ELF-1 (cell line): ENCODE data around the gene CPA5.
"Not testable (repeated sequence)": the region's sequence is repeated elsewhere in the genome, so short reads cannot be mapped to it uniquely, and the experiment has no call there.

Experiments
- DNase-seq: peaks from one replicate; pipeline ENCODE4 v3.0.0-alpha.2; 2016; ENCODE audit warnings: low read depth, low spot score

CPA5 gene, protein sequence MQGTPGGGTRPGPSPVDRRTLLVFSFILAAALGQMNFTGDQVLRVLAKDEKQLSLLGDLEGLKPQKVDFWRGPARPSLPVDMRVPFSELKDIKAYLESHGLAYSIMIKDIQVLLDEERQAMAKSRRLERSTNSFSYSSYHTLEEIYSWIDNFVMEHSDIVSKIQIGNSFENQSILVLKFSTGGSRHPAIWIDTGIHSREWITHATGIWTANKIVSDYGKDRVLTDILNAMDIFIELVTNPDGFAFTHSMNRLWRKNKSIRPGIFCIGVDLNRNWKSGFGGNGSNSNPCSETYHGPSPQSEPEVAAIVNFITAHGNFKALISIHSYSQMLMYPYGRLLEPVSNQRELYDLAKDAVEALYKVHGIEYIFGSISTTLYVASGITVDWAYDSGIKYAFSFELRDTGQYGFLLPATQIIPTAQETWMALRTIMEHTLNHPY

DNA sequence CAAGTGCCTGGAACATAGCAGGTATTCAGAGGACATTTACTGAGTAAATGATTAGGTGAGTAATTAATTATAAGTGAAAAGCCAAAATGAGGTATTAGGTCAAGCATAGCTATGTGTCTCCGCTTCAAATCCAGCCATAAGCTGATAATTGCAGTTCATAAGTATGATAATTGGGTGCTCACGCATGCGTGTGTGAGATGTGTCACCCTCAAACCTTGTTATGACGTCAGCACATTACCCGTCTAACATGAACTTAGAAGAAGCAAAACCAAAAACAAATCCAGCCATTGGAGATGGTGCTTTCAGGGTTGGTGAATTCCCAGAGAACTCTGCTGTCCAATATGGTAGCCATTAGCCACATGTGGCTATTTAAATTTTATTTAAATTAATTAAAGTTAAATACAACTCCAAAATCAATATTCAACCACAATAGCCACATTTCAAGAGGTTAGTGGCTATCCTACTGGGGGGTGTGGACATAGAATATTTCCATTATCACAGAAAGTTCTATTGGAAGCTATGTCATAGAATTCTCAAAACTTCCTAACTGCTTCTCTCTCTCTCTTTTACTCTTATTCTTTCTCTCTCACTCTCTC, at the start of gene CPA5:
Gene CPA5, plus strand, starts transcription at position 546 of the 596 bp plus-strand sequence. CDS start 1,670 bp downstream, outside the sequence.
- no peak for DNase-seq

DNA sequence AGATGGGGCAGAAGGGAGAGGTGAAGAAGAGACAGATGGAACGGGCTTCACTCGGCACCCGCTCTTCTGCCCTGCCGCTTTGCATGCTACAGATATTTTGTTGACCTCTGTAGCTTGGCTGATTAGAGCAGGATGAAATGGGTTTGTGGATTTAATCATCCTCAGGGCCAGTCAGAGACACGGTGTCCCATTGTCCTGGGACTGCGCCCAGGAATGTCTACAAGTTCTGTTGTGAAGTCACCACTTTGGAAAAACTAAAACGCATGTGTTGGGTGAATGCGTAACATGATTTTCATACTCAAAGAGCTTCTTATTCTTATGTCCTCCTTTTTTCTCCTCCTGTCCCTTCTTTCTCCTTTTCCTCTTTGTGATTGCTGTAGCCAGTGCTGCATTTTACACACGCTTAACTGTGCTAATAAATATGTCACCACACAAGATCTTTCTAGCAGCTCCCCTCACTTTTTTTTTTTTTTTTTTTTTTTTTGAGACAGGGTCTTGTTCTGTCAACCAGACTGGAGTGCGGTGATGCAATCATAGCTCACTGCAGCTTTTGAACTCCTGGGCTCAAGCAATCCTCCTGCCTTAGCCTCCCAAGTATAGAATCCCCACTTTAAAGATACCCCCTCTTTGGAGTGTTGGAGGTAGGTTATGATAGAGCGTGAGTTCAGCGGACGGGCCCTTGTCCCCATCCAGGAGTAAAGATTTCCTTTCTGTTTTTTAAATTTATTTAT, 48.2 kb upstream of the CPA5 start:
- no peak for DNase-seq

DNA sequence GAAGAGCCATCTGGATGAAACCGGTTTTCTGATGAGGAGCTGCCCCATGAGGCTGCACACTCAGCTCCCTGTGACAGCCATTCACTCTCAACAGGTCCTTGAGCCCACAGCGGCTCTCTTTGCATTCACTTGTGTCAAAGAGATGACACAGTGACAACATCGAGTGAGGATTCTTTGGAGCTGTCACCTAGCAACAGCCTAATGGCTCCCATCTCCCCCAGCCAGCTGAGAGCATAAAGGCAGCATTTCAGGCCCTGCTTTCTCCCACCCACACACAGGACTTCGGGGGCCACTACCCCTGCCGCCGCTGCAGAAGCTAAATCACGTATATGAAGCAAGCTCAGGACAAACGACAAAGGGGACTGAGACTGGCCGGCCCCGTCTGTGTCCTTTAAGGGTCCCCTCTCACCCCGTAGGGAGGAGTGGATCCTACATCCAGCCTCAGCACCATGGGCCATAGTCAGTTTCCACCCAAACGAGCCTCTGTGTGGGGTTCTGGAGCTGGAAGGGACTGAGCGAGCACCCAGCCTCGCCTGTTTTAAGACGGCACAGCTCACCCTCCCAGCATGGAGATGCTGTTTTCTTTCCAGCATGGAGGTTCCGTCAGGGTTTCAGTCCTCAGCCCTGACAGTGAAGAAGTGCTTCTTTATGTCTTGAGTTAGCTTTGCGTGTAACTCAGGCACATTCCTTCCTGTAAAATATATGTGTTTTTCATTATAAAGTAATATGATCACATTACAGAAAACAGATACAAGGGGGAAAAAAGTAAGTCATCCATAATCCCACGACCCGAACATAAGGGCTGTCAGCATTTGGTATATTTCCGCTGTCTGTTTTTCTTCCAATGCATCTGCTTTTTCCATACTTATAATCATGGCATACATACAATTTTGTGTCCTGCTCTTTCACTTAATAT, 46.7 kb upstream of the CPA5 start:
- DNase-seq: peak; percentile 5

DNA sequence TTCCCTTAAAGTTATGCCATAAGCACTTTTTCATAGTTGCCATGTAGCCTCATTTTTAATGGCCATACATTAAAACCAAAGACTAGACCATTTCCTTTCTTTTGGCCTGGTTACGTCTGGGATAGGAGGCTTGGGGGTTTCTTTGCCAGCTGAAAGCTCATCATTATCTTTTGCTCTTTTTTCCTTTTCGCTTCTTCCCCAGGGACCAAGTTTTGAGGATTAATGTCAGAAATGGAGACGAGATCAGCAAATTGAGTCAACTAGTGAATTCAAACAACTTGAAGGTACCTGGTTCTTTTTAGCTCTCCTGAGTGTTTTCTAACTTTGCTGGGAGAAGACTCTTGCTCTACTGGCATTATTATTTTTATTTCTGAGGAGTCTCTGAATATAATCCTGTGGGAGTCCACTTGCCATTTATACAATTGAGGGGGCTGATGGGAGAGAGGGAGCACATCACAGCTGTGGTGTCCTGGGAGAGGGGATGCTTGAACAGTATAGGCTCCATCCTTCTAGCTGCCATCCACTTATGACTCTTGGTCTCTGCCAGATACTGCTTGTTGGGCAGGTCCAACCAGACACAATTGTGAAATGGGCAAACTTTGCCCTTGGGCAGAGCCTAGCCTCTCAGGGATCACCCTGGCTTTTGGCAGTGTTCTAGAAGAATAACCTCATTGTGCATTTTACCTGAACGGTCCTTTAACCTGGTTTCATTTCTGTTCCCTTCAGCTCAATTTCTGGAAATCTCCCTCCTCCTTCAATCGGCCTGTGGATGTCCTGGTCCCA, 45.9 kb upstream of the CPA5 start:
- no peak for DNase-seq

DNA sequence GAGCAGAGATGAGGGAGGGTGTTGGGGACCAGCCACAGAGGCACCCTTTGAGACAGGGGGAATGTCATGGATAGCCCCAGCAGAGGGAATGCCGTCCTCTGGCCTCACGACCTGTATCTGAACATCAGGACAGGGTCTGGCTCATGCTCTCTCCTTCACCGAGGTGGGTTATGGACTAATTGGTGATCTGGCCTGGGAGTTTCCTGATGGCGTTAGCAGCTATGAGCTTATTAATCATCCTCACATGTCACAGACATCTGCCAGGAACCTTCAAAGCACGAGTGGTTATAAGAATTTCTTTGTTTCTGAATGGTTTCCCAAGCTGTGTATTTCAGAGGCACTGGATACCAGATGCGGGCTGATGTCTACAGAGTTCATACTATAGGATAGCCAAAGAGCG, 44.8 kb upstream of the CPA5 start:
- DNase-seq: no peak

DNA sequence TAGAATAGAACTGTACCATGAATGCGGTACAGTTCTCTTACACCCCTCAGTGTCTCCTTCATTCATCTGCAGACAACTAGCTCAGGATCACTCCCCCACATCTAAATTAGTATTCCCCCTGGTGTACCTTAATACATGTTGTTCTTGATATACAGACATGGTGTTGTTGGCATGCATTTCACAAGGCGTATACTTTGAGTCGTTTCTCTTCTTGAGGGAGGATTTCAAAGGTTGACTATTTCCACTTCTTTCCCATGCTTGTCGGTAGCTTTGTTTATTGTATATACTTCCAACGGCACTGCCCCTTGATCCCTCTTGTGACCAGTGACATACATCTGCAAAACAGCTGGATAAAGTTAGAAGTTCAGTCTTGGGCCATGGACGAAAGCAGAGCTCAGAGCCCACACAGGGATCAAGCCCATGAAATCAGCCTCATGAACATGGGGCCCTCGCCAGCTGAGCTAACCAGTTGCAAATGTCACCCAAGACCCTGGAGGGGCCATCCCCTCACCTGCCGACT, 43.1 kb upstream of the CPA5 start:
- no peak for DNase-seq

DNA sequence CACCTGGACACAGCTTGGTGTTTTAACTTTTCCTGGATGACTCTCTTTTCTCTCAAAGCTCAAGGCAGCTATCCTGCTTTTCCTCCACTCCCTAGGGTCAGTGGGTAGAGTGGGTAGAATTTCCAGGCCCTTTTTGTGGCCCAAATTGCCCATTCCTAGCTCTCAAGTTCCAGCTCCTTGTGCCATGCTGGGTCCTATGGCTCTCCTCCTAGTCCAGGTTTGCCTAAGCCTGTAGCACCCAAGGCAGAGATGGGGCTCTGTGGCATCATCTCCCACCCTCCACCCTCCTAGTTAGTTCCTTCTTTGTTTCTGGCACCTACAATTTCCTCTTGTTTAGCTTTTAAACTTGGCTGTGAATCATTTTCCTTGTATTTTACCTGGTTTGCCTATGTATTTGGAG, 42.0 kb upstream of the CPA5 start:
- no peak for DNase-seq

DNA sequence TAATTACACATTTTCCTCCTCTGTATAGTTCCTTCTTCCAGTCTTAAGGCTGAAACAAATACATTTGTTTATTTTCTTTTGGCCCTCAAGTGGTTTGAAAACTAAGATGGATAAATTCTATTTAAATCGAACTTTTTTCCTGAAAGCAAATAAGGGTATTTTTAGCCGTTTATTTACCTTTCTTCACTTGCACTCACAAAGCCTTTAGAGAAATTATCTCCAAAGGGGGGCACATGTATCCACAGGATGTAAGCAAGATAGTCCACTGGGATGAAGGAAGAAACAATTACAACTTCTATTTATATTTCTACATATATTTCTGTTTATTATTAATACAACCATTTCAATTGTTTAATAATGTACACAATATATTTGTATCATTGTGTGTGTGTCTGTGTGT, 41.5 kb upstream of the CPA5 start:
- no peak for DNase-seq

DNA sequence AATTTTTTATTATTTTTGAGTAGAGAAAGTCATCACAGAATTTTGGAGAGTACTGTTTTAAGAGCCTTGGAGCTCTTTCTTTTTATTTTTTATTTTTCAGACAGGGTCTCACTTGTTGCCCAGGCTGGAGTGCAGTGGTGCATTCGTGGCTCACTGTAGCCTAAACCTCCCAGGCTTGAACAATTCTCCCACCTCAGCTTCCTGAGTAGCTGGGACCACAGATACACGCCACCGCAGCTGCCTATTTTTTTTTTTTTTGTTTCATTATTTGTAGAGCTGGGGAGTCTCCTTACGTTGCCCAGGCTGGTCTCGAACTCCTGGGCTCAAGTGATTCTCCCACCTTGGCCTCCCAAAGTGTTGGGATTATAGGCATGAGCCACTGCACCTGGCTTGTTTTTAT, 41.1 kb upstream of the CPA5 start:
- no peak for DNase-seq

DNA sequence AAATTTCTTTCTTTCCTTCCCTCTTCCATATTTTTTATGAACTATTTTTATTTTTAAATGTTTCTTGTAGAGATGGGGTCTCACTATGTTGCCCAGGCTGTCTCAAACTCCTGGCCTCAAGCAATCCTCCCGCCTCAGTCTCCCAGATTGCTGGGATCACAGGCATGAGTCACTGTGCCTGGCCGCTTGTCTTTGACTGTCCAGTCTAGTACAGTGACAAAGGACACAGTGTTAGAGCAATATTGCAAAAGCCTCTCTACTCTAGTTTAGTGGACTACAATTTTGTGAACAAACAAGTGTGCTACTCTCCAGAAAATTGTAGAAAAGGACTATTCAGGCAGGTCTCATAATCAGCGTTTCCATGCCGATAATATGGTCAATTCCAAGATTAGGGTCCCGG, 40.6 kb upstream of the CPA5 start:
- DNase-seq: no peak

DNA sequence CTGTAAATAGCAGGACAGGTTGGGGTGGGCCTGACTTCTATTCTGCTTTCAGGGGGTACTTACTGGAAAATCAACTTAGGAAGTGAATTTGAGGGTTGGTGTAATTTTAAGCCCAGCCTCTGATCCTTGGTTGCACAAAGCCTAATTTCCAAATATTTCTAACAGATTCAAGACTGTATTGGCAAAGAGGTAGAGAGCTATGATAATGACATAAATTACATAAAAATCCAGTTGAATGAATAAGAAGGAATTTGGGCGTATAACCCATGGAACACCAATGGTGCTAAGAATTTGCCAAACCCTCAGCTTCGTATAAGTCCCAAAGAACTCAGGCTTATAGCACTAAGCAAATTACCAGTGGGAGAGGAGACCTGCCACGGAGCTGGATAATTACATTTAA, 39.7 kb upstream of the CPA5 start:
- DNase-seq: no peak

DNA sequence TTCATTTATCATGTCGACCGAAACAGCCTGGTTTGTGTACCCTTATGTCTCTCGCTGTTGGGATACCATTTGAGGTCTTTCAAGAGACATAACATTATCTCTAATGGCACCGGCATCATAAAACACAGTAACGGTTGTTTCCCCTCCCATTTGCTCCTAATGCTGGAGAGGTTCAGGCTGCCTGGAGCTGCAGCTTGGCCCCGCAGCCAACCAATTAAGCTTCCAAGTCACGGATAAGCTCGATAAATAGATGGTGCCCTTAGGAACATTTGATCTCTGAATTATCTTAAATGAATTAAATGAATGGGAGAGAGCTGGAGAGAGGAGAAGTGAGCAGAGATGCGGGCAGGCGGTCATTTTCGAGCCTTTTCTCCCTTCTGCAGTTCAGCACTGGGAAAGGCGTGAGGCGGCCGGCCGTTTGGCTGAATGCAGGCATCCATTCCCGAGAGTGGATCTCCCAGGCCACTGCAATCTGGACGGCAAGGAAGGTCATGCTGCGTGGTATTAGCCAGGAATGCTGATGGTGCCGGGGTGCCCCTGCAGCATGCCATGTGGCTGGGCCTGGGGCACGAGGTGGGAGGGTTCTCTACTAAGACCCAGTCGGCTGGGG, 39.1 kb upstream of the CPA5 start:
- no peak for DNase-seq

DNA sequence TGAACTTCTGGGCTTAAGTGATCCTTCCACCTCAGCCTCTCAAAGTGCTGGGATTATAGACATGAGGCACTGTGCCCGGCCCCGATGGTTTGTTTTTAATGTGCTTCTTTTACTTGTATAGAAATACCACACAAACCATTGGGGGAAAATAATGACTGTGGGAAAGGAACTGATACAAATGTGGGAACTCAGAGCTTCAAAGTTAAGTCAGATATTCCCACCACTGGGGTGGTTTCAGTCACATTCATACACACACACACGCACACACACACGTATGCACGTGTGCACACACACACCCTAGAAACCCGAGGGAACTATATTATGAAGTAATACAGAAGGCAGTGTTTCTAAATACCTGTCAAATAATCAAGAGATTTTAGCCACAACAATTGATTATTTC, 34.6 kb upstream of the CPA5 start:
- no peak for DNase-seq

DNA sequence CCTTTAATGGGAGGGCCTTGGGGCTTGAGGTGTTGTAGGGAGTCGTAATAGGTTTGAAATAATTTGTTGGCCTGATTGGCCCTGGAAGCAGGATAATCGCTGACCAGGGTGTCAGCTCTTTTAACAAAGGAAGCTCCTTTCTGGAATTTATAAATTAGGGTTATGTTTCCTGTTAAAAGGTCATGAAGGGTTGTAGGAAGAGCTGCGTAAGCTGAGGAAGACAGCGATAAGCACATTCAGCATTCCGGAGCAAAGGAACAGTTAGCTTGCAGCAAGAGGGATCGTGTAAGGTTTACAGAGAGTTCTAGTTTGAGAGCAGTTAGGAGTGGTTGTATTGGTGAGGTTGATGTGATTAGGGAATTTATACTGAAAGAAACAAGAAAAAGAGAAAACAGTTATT, 30.3 kb upstream of the CPA5 start:
- DNase-seq: no peak

DNA sequence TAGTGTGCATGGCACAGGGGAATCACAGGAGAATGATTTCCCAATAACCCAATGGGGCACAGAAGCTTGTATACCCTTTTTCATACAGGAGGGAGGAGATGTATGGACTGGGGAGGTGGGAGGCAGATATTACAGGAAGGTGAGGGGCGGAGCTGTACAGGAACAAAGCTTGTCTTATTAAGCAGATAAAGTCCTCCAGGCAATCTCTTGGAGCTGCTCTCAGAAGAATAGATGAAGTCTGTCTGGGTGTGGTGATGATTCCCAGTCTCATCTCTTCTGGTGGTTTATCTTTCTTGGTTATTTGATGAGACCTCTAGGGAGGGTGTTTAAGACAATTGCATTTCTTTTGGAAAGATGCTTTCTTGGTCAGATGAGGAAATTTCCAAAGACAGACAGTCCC, 25.1 kb upstream of the CPA5 start:
- DNase-seq: no peak

DNA sequence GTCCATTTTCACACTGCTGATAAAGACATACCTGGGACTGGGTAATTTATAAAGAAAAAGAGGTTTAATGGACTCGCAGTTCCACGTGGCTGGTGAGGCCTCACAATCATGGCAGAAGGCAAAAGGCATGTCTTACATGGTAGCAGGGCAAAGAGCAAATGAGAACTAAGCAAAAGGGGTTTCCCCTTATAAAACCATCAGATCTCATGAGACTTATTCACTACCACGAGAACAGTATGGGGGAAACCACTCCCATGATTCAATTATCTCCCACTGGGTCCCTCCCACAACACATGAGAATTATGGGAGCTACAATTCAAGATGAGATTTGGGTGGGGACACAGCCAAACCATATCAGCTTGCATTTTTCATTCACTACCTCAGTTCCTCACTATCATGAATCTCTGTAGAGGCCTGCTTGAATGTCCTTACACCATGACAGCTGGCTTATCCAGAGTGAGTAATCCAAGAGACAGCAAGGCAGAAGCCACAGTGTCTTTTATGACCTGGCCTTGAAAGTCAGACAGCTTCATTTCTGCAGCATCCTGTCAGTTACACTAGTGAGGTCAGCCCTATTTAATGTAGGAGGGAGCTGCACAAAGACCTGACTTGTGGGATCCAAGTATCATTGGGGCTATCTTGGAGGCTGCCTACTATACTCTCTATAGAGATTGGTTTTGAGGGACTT, 22.9 kb upstream of the CPA5 start:
- not testable (repeated sequence) for DNase-seq

DNA sequence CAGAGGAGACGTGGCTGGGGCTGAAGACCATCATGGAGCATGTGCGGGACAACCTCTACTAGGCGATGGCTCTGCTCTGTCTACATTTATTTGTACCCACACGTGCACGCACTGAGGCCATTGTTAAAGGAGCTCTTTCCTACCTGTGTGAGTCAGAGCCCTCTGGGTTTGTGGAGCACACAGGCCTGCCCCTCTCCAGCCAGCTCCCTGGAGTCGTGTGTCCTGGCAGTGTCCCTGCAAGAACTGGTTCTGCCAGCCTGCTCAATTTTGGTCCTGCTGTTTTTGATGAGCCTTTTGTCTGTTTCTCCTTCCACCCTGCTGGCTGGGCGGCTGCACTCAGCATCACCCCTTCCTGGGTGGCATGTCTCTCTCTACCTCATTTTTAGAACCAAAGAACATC, 22.0 kb upstream of the CPA5 start:
- DNase-seq: peak; percentile 76

DNA sequence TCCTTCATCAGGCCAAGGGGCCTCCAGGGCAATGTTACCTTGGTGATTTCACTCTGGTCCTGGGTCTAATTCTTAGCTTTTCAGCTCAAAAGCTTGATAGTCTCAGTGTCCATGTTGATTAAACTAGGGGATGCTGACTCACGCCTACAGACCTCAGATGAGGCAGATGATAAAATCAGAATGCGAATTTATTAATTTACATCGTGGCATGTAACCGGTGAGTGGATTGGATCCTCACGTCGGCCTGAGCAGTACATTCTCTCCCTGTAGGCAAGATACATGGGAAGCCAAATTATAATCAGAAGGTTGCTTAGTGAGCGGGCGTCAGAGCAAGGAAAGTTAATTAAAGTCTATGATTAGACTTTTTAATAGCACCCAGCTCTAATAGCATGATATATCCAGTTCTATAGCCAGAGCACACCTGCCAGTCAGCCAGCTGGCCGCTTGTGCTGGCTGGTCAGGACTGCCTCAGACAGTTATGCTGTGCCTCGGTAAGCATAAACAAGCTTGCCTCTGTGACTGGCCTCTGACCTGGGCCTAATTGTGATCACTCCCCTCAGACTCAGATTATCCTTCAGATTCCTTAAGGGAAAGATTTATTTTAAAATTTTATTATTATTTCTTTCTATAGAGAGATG, 20.2 kb upstream of the CPA5 start:
- DNase-seq: no peak

DNA sequence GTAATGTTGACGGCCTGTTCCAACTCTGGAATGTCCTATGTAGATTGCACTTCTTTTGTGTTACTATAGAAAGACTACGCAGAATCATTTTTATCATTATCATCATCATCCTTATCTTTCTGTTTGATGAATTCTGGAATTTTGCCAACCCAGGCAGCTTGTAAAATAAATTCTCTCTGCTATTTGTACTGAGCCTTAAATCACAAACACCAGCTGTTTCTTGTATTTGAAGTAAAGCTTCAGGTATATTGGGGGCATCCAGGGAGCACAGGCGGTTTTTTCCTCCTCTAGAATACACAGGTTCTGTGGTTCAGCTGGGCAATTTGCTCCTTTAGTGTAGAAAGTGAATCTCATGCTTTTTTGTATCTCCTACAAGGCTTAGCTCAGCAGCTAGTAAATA, 14.9 kb upstream of the CPA5 start:
- DNase-seq: no peak
